Measurements from ENCODE around the gene ARMH3. TPM values are rescaled to one million over a fixed set of nuclear protein-coding genes. Genes with fewer than 3 reads are reported as not detected.
"Not testable (repeated sequence)": the region's sequence is repeated elsewhere in the genome, so short reads cannot be mapped to it uniquely, and the experiment has no call there.

ARMH3 gene
- total RNA-seq, 1 donor from 2014 or later: 28.8 TPM

DNA sequence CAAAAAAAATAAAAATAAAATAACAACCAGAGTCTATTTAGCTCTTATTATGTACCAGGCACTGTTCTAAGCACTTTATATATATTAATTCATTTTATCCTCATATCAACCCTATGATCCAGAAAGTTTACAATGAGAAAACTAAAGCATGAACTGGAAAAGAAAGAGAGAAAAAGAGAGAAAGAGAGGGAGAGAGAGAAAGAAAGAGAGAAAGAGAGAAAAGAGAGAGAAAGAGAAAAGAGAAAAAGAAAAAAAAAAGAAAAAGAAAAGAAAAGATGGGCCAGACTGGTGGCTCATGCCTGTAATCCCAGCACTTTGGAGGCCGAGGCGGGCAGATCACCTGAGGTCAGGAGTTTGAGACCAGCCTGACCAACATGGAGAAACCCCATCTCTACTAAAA lies 9.9 kb downstream of the ARMH3 start:
- Mint-ChIP-seq H3K36me3 (ENCODE audit: unreplicated experiment) (peaks cover 6% of the 10 kb centered on the region), H3K4me1 (ENCODE audit: unreplicated experiment) (peaks cover 2% of the 10 kb centered on the region), H3K27me3 (ENCODE audit: unreplicated experiment) (no peaks in the 10 kb centered on the region), H3K4me3 (ENCODE audit: unreplicated experiment) (no peak overlapping the region), H3K9me3 (ENCODE audit: unreplicated experiment) (no peaks in the 10 kb centered on the region), H3K27ac (ENCODE audit: unreplicated experiment) (no peak overlapping the region)
- TF ChIP-seq, protein P1, sequence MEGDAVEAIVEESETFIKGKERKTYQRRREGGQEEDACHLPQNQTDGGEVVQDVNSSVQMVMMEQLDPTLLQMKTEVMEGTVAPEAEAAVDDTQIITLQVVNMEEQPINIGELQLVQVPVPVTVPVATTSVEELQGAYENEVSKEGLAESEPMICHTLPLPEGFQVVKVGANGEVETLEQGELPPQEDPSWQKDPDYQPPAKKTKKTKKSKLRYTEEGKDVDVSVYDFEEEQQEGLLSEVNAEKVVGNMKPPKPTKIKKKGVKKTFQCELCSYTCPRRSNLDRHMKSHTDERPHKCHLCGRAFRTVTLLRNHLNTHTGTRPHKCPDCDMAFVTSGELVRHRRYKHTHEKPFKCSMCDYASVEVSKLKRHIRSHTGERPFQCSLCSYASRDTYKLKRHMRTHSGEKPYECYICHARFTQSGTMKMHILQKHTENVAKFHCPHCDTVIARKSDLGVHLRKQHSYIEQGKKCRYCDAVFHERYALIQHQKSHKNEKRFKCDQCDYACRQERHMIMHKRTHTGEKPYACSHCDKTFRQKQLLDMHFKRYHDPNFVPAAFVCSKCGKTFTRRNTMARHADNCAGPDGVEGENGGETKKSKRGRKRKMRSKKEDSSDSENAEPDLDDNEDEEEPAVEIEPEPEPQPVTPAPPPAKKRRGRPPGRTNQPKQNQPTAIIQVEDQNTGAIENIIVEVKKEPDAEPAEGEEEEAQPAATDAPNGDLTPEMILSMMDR (IDR thresholded peaks at IDR 0.05): no peak
- DNase-seq (ENCODE audit: extremely low spot score, unreplicated experiment): no peak

DNA sequence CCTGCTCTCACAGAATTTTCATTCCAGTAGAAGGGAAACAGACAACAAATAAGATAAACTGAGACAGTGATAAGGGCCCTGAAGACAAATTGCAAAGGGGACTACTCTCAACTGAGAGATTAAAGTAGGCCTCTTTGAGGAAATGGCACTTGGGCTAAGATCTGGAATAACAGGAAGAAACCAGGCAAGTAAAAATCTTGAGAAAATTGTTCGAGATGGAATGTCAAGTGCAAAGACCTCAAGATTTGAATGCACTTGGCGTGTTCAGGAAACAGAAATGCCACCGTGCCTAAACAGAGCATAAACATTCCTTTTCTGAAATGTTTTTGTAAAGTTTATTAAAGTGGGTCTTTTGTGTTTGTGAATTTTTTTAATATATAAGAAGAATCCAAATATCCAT lies 10.7 kb downstream of the ARMH3 start:
- peaks cover 6% of the 10 kb centered on the region for H3K36me3 Mint-ChIP-seq (ENCODE audit: unreplicated experiment)
- H3K9me3 Mint-ChIP-seq (ENCODE audit: unreplicated experiment): no peaks in the 10 kb centered on the region
- no peak overlapping the region for H3K4me3 Mint-ChIP-seq (ENCODE audit: unreplicated experiment)
- DNase-seq (ENCODE audit: extremely low spot score, unreplicated experiment): no peak
- TF ChIP-seq, protein P1 (IDR thresholded peaks at IDR 0.05): no peak
- H3K27ac Mint-ChIP-seq (ENCODE audit: unreplicated experiment): no peak overlapping the region
- H3K4me1 Mint-ChIP-seq (ENCODE audit: unreplicated experiment): peaks cover 2% of the 10 kb centered on the region
- H3K27me3 Mint-ChIP-seq (ENCODE audit: unreplicated experiment): no peaks in the 10 kb centered on the region

DNA sequence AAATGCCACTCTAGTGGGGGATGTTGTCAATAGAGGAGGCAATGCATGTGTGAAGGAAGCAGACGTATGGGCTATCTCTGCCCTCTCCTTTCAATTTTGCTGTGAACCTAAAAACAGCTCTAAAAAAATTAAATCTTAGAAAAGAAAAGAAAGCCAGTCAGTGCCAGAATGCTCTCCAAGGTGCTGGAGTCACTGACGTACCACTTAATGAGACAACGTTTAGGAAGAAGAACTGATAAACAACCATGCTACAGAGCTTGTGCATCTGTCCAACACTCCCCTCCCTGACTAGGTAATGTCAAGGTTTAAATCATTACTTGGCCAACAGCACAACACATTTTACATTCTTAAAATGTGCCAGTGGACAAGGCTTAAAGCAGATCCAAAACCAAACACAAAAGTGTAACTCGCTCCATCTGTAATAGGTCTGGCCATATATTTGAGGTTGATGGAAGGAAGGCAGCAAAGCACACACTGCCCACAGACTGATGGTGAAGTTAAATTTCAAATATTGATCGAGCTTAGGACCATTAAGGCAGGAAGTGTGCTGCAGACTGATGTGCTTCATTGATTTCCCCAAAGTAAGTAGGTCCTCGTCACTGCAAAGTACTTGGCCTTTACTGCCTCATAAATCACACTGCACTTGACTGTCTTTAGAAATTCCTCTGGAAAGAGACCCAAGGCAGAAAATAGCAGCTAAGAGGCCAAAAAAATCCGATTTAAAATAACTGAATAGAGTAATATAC lies 15.5 kb downstream of the ARMH3 start:
- Mint-ChIP-seq H3K36me3 (ENCODE audit: unreplicated experiment) (peaks cover 17% of the 10 kb centered on the region), H3K27me3 (ENCODE audit: unreplicated experiment) (no peaks in the 10 kb centered on the region), H3K9me3 (ENCODE audit: unreplicated experiment) (no peaks in the 10 kb centered on the region), H3K27ac (ENCODE audit: unreplicated experiment) (no peak overlapping the region), H3K4me3 (ENCODE audit: unreplicated experiment) (no peak overlapping the region), H3K4me1 (ENCODE audit: unreplicated experiment) (no peaks in the 10 kb centered on the region)
- DNase-seq (ENCODE audit: extremely low spot score, unreplicated experiment): no peak
- TF ChIP-seq, protein P1 (IDR thresholded peaks at IDR 0.05): no peak

DNA sequence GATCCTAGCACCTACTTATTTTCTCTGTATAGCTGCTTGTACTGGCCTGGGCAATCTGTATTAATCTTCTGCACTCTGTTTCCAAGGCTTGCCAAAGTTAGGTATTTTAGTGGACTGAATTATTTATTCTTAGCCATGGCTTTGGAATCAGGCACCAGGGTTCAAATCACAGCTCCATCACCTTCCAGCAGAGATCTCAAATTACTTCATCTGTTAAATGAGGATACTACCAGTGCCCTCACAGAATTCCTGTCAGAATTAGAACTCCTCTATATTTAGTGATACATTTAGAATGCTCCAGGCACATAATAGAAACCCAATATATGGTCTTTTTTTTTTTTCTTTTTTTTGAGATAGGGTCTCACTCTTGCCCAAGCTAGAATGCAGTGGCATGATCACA lies 17.6 kb downstream of the ARMH3 start:
- DNase-seq (ENCODE audit: extremely low spot score, unreplicated experiment): no peak
- TF ChIP-seq, protein P1 (IDR thresholded peaks at IDR 0.05): no peak
- Mint-ChIP-seq H3K9me3 (ENCODE audit: unreplicated experiment) (no peaks in the 10 kb centered on the region), H3K27me3 (ENCODE audit: unreplicated experiment) (no peaks in the 10 kb centered on the region), H3K4me3 (ENCODE audit: unreplicated experiment) (no peak overlapping the region), H3K36me3 (ENCODE audit: unreplicated experiment) (peaks cover 14% of the 10 kb centered on the region), H3K27ac (ENCODE audit: unreplicated experiment) (no peak overlapping the region), H3K4me1 (ENCODE audit: unreplicated experiment) (no peaks in the 10 kb centered on the region)

DNA sequence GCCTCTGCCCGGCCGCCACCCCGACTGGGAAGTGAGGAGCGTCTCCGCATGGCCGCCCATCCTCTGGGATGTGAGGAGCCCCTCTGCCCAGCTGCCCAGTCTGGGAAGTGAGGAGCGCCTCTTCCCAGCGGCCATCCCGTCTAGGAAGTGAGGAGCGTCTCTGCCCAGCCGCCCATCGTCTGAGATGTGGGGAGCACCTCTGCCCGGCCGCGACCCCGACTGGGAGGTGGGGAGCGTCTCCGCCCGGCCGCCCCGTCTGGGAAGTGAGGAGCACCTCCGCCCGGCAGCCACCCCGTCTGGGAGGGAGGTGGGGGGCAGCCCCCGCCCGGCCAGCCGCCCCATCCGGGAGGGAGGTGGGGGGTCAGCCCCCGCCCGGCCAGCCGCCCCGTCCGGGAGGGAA lies 20.2 kb downstream of the ARMH3 start:
- H3K4me3 Mint-ChIP-seq (ENCODE audit: unreplicated experiment); H3K4me1 Mint-ChIP-seq (ENCODE audit: unreplicated experiment); H3K27ac Mint-ChIP-seq (ENCODE audit: unreplicated experiment); H3K9me3 Mint-ChIP-seq (ENCODE audit: unreplicated experiment); DNase-seq (ENCODE audit: extremely low spot score, unreplicated experiment); H3K27me3 Mint-ChIP-seq (ENCODE audit: unreplicated experiment): not testable (repeated sequence)
- peaks cover 32% of the 10 kb centered on the region for H3K36me3 Mint-ChIP-seq (ENCODE audit: unreplicated experiment)
